RCC 7860 (cell line): ENCODE measurements around the gene FRAT1.
"Not testable (repeated sequence)": the region's sequence is repeated elsewhere in the genome, so short reads cannot be mapped to it uniquely, and the experiment has no call there.

Source experiments
- DNase-seq: peaks from one replicate; pipeline ENCODE4 v3.0.0-alpha.2; 2015; ENCODE audit warnings: low spot score
- FAIRE-seq: peaks from 2 replicates; lab custom pipeline; 2012; peaks lifted over from hg19 to GRCh38; lab: Jason Lieb, UNC

Gene FRAT1

GRCh38 chr10:97318772-97319651 is at the start of gene FRAT1:
FRAT1 (plus strand) TSS chr10:97319271; CDS start chr10:97319454, 183 bp downstream.
- DNase-seq (peak; percentile 54), FAIRE-seq (no peak)

DNA sequence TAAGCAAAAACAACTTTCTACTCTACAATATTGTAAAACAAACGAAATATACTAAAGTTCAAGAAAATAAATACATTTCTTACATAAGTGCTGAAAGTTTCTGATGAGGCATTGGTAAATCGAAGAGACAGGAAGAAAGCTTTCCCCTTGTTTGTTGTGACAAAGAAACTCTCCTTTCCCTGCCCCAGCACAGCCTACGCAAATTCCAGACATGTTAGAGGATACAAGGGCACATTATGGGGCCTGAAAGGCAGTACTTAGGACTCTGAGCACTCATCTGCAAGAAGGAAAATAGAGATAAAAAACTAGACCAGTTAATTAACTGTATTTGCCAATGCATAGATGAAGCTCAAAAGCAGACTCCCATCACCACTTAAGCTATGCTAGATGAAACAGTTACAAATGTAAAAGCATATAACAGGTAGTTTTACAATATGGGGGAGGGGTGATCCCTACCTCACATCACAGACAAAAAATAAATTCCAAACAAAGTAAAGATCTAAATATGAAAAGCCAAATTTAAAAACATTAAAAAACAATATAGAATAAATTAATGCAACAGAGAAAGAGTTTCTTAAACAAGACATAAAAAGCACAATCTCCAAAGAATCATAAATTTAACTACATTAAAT is 48.4 kb upstream of the FRAT1 start:
- DNase-seq = no peak
- no peak for FAIRE-seq

DNA sequence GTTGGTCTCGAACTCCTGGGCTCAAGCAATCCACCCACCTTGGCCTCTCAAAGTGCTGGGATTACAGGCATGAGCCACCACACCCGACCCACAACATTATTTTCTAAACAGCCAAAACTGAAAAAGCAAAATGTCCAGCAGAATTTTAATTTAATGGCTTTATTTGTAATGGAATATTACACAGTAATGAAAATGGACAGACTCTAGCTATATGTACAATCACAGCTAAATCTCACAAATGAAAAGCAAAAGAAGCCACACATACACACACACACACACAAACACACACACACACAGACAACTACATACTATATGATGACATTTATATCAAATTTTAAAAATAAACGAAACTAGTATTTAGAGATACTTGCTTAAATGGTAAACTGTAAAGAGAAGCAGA is 45.4 kb upstream of the FRAT1 start:
- no peak for DNase-seq
- FAIRE-seq = no peak

- FAIRE-seq = no peak
- DNase-seq = no peak
Measured at GRCh38 chr10:97274828-97275227, 44.2 kb upstream of the FRAT1 start.

DNA sequence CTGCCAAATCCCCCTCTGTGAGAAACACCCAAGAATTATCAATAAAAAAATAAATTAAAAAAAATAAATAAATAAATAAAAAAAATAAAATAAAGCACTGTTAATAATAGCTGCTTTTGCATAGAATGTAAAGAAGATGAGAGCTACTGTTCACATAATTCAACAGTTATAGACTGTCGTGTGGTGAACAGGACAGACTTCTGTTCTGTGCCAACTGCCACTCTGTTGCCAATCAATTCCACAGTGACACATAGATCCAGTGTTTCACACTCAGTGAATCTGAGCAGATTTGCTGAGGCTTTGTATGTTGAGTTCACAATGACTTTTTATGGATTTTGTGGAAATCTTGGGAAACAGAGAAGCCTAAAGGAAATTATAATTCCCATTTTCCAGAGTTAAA is 41.5 kb upstream of the FRAT1 start:
- DNase-seq (no peak), FAIRE-seq (no peak)

DNA sequence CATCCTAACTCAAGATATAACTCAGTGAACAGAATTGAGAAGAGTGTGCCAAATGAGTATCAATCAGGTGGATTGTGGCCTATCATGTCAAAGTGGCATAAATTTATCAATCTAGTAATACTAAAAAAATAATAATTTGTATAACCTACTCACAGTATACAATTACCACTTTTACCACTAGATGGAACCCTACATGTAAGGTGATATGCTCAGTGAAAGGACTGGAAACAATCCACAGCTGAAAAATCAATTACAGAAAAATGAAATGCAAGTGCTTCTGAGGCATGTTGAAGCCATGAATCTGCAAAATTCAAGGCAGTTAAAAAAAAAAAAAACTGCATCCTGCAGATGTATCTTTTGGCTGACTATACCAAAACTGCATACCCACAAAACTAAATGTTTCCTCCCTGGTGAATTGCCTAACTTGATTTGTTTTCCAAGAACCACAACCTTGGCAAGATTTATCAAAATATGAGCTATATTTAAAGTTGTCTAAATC is 40.5 kb upstream of the FRAT1 start:
- FAIRE-seq = peak; percentile 52
- DNase-seq = peak; percentile 48

DNA sequence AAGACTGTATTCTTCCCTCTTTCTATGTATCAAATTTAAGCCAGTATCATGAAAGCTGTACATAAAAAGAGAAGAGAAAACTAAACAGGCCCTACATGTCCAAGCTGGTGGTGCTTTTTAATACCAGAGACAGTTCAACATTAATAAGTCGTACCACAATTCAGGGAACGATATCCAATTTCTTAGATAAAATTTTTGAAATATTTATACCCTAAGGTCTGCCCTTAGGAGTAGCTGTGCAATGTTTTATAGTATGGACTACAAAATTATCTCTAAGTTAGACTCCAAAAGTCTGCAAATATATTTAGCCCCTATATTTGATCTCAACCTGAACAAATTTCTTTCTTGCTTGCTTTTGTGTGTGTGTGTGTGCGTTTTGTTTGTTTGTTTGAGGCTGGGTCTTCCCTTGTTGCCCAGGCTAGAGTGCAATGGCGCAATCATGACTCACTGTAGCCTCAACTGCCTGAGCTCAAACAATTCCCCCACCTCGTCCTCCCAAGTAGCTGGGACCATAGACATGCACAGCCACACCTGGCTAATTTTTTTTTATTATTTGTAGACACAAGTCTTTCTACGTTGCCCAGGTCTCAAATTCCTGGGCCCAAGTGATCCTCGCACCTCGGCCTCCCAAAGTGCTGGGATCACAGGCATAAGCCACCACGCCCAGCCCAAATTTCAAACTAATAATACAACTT is 39.8 kb upstream of the FRAT1 start:
- DNase-seq = no peak

DNA sequence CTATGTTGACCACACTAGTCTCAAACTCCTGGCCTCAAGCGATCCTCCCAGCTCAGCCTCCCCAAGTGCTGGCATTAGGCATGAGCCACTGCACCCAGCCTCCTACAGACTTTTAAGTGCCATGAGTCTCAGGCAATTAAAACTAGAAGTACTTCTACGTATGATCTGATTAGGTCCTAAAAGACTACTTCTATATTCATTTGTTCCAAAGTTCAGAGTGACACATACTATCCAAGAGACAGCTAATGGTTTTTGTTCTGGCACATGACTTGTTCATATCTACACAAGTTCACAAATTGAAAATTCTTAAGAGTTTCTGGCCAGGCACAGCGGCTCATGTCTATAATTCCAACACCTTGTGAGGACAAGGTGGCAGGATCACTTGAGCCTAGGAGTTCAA is 38.3 kb upstream of the FRAT1 start:
- DNase-seq (no peak), FAIRE-seq (no peak)

More for the DNA sequence above, 39.8 kb upstream of the FRAT1 start:
- FAIRE-seq = no peak

DNA sequence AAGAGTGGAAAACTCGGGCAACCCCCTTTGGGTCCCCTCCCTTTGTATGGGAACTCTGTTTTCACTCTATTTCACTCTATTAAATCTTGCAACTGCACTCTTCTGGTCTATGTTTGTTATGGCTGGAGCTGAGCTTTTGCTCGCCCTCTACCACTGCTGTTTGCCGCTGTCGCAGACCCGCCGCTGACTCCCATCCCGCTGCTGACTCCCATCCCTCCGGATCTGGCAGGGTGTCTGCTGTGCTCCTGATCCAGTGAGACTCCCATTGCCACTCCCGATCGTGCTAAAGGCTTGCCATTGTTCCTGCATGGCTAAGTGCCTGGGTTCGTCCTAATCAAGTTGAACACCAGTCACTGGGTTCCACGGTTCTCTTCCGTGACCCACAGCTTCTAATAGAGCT is 29.0 kb upstream of the FRAT1 start:
- not testable (repeated sequence) for DNase-seq, FAIRE-seq

- DNase-seq, FAIRE-seq: not testable (repeated sequence)
Measured at GRCh38 chr10:97290576-97291356, 28.3 kb upstream of the FRAT1 start.

GRCh38 chr10:97291357-97292096 is 27.5 kb upstream of the FRAT1 start:
- FAIRE-seq (no peak), DNase-seq (no peak)

GRCh38 chr10:97292097-97292861 is 26.8 kb upstream of the FRAT1 start, which contains the start of gene ARHGAP19:
ARHGAP19 (minus strand) TSS chr10:97292637; CDS start chr10:97292627, 10 bp downstream.
- peak; percentile 97 for FAIRE-seq
- DNase-seq = peak; percentile 98

DNA sequence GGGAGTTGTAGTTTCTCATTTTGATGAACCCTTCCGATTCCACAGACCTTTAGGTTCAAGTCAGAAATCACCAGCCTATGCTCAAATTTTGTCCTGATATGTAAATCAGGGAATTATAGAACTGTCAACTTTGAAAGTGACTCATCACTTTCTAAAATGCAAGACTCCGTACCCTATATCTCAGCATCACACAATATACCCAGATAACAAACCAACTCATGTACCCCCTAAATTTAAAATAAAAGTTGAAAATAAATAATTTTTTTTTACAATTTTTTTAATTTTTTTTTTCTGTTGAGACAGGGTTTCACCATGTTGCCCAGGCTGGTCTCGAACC is 26.2 kb upstream of the FRAT1 start:
- FAIRE-seq = no peak
- no peak for DNase-seq

DNA sequence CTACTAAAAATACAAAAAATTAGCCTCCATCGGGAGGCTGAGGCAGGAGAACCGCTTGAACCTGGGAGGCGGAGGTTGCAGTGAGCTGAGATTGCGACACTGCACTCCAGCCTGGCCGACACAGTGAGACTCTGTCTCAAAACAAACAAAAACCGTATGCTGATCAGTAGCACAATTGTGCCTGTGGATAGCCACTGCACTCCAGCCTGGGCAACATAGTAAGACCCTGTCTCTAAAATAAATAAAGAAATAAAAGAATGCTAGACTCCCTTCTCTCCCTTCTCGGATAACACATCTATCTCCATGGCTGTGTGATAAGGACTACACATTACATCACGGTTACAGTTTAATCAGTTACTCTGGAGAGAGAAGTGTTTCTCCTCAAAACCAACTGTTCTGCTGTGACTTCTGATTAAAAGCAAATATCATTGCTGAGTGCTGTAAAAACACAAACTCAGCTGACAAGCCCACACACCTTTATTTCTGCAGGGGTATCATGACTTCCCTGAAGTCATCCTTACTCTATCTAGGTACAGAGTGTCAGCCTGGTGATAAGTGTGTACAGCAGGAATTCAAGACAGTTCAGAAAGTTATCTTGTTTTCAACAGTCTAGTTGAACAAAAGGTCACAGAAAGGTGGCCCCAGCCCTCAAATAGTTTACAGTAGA is 21.4 kb upstream of the FRAT1 start:
- DNase-seq = no peak

DNA sequence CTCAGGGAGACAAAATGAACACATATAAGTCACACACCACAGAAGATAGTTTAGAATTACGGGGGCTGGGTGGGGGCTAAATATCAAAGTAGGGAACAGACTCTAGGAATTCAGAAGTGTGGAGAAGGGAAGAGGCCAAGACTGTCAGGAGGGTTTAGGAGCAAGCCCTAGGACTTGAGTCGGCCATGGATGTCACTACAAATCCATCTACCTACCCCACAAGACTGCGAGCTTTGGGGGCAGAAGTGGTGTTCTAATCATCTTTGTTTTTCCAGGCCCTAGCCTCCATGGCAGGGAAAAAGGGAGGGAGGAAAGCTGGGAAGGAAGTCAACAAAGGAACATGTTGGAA is 20.9 kb upstream of the FRAT1 start:
- FAIRE-seq (no peak), DNase-seq (no peak)

More for the DNA sequence above, 21.4 kb upstream of the FRAT1 start:
- FAIRE-seq = no peak

GRCh38 chr10:97300980-97301379 is 18.1 kb upstream of the FRAT1 start:
- no peak for FAIRE-seq

DNA sequence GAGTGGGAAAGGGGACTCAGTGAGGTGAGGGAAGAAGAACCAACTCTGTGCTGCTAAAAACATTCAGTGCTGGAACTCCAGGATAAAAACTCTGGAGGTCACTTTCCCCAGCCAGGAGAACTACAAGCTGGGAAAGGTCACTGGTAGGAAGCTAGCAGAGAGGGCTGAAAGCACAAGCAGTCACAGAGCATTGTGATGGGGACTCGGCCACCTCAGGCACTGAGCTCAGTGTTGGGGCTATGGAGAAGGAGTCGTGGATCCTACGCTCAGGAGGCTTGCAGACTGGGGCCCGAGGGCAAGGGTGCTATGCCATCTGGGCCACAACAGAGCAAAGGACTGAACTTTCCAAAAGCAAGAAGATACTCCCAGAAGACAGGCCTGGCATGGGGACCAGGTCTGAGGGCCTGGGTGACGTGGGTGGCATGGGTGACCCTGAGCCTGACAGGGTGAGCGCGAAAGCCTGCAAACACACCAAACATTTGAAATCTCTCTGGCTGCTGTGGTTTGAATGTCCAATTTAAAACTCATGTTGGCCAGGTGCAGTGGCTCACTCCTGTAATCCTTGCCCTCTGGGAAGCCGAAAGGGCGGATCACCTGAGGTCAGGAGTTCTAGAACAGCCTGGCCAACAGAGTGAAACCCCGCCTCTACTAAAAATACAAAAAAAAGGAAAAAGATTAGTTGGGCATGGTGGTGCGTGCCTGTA is 16.8 kb upstream of the FRAT1 start:
- DNase-seq = no peak
- FAIRE-seq = no peak

More at GRCh38 chr10:97300980-97301379, 18.1 kb upstream of the FRAT1 start:
- no peak for DNase-seq

DNA sequence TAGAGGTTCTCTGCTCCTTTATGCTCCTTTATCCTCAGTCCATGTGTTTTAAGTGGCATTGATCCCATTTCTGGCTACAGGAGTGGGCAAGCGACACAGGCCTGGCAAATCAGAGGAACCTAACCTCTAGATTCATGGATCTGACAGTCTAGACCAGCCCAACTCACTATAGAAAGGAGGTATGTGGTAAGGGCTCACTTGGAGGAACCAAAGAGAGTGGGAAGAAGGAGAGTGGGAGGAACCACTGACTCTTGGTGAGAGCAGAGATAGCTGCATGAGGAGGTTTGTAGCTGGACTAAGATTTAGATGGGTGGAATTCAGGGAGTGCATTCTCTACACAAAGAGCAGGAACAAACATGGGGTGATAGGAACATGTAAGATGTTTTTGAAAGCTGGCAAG is 11.6 kb upstream of the FRAT1 start:
- DNase-seq (no peak), FAIRE-seq (no peak)
